Stomach (tissue), 9 donors: ENCODE results near the gene GRIK1. TPM values are rescaled to one million over a fixed set of nuclear protein-coding genes. Genes with fewer than 3 reads are reported as not detected.
A peak's percentile ranks its signal among the peaks of the same experiment; 100 is the strongest.

Experiments used
- DNase-seq, 2 donors: peaks; one replicate each; pipeline versions ENCODE4 v3.0.0 to v3.0.0-alpha.2; 2013 to 2019
- H3K27ac ChIP-seq, 5 donors: fragments of 200-600 bp in 4 of 5; sonication (generic) in 4 of 5; one replicate each; pipeline ENCODE4 v1.5.1; 2013 to 2019; ENCODE audit warnings: mild to moderate bottlenecking in 1 of 5, moderate library complexity in 1 of 5
- H3K27me3 ChIP-seq, 3 donors: fragments of 200-600 bp; sonication (generic); one replicate each; pipeline ENCODE4 v1.5.1; 2017 to 2019; ENCODE audit warnings: mixed run types in 1 of 3
- H3K36me3 ChIP-seq, 4 donors: fragments of 200-600 bp; sonication (generic); 1 replicate in 3 of 4; 2 replicates in 1 of 4; pipeline ENCODE4 v1.5.1; 2016 to 2019
- H3K4me1 ChIP-seq, 4 donors: fragments of 200-600 bp; sonication (generic); one replicate each; pipeline ENCODE4 v1.5.1; 2016 to 2019
- H3K4me3 ChIP-seq, 4 donors: fragments of 200-600 bp; sonication (generic) in 3 of 4; one replicate each; pipeline ENCODE4 v1.5.1; 2016 to 2019; ENCODE audit warnings: mild to moderate bottlenecking in 1 of 4
- H3K9me3 ChIP-seq, 4 donors: fragments of 200-600 bp; sonication (generic); one replicate each; pipeline ENCODE4 v1.5.1; 2016 to 2019
- EP300 ChIP-seq: sonication (generic); formaldehyde crosslinking; IDR thresholded peaks from one replicate; pipeline ENCODE4 v1.6.1; 2017; ENCODE audit warnings: antibody characterized with exemption
- POLR2A ChIP-seq, 4 donors: fragments of 450-650 bp; IDR thresholded peaks; one replicate each; pipeline ENCODE4 v1.6.1; 2016; ENCODE audit warnings: antibody characterized with exemption in 4 of 4, control low read depth in 2 of 4, mild to moderate bottlenecking in 1 of 4, moderate library complexity in 1 of 4
- POLR2AphosphoS5 ChIP-seq, 3 donors: sonication (generic); formaldehyde crosslinking; IDR thresholded peaks; one replicate each; pipeline ENCODE4 v1.6.1; 2016; ENCODE audit warnings: antibody characterized with exemption in 3 of 3
- WGBS, 5 donors: extraction: QIAGEN DNeasy Blood & Tissue Kit in 3 of 5; methylation state at CpG; one replicate each; pipeline versions ENCODE4 v1.1.5 to v1.1.7; 2013 to 2018; 5-methylcytosine and 5-hydroxymethylcytosine counted together
- intact Hi-C: fragments of 100-400 bp; cut with DNase I; formaldehyde crosslinking; loops from one replicate; pipeline ENCODE4 v1.15.1; 2023; ENCODE audit warnings: low total_unique reads
- polyA plus RNA-seq, 3 donors: library from polyadenylated mRNA; stranded (reverse); fragments of 200-250 nt; gene quantifications; one replicate each; pipeline ENCODE4 v1.2.3, GENCODE V29; 2013
- total RNA-seq, 5 donors: library from RNA; depleted of rRNA; stranded (reverse); fragments of >200 nt; gene quantifications; one replicate each; pipeline versions ENCODE4 v1.1.0 to v1.2.3, GENCODE V29; 2014 to 2016
- TF ChIP-seq, protein P1 (sequence below), 7 experiments: fragments of 450-650 bp in 4 of 7; fragments of 200-600 bp in 3 of 7; sonication (generic) in 3 of 7; IDR thresholded peaks; one replicate each; pipeline ENCODE4 v1.5.1; 2016 to 2019; ENCODE audit warnings: antibody characterized with exemption in 7 of 7, control low read depth in 2 of 7, mild to moderate bottlenecking in 1 of 7
- donor health status: healthy with polysubstance abuse.
- donor health status: Bipolar disorder and iron deficiency.
- donor health status: healthy.

GRIK1 gene
- total and polyA plus RNA-seq, 8 donors = 0.06 to 1.5 (median 0.66) TPM; not detected in 4

DNA sequence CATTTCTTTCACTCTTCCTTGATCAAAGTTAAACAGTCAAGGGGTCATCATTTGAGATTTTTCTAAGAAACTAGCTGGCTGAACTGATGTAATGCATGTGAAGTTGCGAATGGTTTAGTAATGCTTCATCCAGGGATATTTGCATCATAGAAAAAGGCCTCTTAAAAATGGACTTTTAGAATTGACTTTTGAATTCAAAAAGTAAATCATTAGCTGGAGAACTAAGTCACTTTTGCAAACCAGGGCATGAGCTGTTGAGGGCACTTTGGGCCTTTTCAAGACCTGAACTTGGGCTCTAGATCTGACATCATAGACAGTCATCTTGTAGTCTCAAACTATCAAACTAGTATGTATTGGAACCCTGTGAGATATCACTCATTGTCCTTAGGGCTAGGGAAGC lies 85.0 kb downstream of the GRIK1 start:
- H3K4me3 ChIP-seq = no peak overlapping the region
- WGBS, 5 donors = 82 to 97% (median 91%) methylated on average over 1 of the region's 1 CpG
- no peak overlapping the region for H3K27ac ChIP-seq
- intact Hi-C loops = no loop called here
- H3K4me1 ChIP-seq = no peaks in the 10 kb centered on the region
- no peaks in the 10 kb centered on the region for H3K27me3 ChIP-seq
- no peak for TF ChIP-seq EP300
- no peak for TF ChIP-seq POLR2A (IDR thresholded peaks at IDR 0.05)
- DNase-seq = no peak
- no peaks in the 10 kb centered on the region for H3K9me3 ChIP-seq
- no peaks in the 10 kb centered on the region for H3K36me3 ChIP-seq

DNA sequence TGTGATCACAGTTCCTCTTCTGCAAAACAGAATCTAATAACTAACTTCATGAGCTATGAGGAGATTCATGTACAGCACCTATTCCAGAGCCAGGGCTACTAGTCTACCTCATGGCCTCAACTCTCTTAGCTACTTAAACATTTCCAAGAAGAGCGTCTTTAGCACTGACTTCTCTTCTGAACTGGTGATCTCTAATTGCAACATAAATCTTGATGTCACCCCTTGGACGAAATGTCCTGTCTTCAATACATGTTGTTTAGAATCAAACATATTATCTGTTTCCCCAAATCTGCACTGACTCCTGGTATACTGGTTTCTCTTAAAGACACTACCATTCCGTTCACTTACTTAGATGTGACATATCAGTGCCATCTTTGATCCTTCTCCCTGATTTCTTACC lies 88.2 kb downstream of the GRIK1 start:
- intact Hi-C loops = no loop called here
- no peak overlapping the region for H3K4me3 ChIP-seq

DNA sequence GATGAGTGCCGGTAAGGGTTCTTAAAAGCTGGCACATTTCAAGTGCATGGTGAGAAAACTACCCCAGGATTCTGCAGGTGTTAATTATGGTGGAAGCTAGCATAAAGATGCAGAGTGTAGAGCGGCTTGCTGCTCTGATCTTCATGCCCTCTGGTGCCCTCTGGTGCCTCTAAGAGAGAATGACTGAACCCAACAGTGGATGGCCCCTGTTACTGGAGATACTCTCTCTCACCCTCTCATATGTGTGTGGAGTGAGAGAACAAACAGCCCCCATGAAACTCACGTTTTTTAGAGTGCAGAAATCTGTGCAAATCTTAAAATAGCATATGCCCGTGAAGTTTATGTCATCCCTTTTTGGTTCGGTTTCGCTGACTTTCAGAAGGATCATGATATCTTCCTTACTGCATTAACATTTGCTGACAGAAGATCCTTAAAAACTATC lies 90.0 kb downstream of the GRIK1 start:
- Histone ChIP-seq H3K9me3 (no peaks in the 10 kb centered on the region), H3K4me1 (no peaks in the 10 kb centered on the region), H3K36me3 (no peaks in the 10 kb centered on the region), H3K27me3 (no peaks in the 10 kb centered on the region), H3K4me3 (no peak overlapping the region), H3K27ac (no peak overlapping the region)
- peak; percentile 35 to 85 for DNase-seq
- TF ChIP-seq, protein P1, sequence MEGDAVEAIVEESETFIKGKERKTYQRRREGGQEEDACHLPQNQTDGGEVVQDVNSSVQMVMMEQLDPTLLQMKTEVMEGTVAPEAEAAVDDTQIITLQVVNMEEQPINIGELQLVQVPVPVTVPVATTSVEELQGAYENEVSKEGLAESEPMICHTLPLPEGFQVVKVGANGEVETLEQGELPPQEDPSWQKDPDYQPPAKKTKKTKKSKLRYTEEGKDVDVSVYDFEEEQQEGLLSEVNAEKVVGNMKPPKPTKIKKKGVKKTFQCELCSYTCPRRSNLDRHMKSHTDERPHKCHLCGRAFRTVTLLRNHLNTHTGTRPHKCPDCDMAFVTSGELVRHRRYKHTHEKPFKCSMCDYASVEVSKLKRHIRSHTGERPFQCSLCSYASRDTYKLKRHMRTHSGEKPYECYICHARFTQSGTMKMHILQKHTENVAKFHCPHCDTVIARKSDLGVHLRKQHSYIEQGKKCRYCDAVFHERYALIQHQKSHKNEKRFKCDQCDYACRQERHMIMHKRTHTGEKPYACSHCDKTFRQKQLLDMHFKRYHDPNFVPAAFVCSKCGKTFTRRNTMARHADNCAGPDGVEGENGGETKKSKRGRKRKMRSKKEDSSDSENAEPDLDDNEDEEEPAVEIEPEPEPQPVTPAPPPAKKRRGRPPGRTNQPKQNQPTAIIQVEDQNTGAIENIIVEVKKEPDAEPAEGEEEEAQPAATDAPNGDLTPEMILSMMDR (IDR thresholded peaks at IDR 0.05) = peak in 4 of 7 experiments; percentile 20 to 46 (median 42)
- TF ChIP-seq POLR2AphosphoS5 (IDR thresholded peaks at IDR 0.05) = no peak
- 35 to 40% (median 39%) methylated on average over 6 of the region's 6 CpGs for WGBS, 5 donors
- intact Hi-C loops = loop anchor here (10.0 kb wide), 1 partner anchor 375 kb away; no protein-coding TSS in a partner anchor

More for the DNA sequence above, 88.2 kb downstream of the GRIK1 start:
- Histone ChIP-seq H3K9me3 (no peaks in the 10 kb centered on the region), H3K27me3 (no peaks in the 10 kb centered on the region), H3K27ac (no peak overlapping the region), H3K4me1 (no peaks in the 10 kb centered on the region), H3K36me3 (no peaks in the 10 kb centered on the region)
- 57 to 86% (median 80%) methylated on average over 3 of the region's 3 CpGs for WGBS, 5 donors
- no peak for TF ChIP-seq POLR2AphosphoS5 (IDR thresholded peaks at IDR 0.05)
- TF ChIP-seq, protein P1 (IDR thresholded peaks at IDR 0.05) = no peak
- no peak for TF ChIP-seq POLR2A (IDR thresholded peaks at IDR 0.05)
- no peak for TF ChIP-seq EP300
- no peak for DNase-seq

DNA sequence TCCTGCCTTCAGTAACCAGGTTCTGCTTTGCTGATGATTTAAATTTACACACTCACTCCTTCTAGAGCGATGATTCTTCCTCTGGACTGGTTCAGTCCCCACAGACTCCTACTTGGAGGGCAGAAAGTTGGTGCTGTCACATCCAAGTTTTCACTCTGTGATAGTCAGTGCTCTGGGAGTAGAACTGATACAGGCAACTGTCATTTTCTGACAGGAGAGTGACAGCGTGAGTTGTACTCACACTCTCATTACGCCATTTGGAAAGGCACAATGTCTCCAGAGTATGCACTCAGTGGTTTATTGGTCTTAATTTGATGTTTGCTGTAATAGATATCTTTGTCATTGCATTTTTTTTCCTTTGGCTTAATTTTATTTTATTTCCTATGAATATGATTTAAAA lies 96.0 kb downstream of the GRIK1 start:
- WGBS, 5 donors = 89 to 98% (median 92%) methylated on average over 3 of the region's 3 CpGs
- Histone ChIP-seq H3K4me1 (no peaks in the 10 kb centered on the region), H3K27ac (no peak overlapping the region), H3K27me3 (no peaks in the 10 kb centered on the region), H3K9me3 (no peaks in the 10 kb centered on the region), H3K36me3 (no peaks in the 10 kb centered on the region), H3K4me3 (no peak overlapping the region)
- intact Hi-C loops = loop anchor here (10.0 kb wide), 1 partner anchor 369 kb away; no protein-coding TSS in a partner anchor
- no peak for DNase-seq
- no peak for TF ChIP-seq POLR2A (IDR thresholded peaks at IDR 0.05)
- TF ChIP-seq POLR2AphosphoS5 (IDR thresholded peaks at IDR 0.05) = no peak
- no peak for TF ChIP-seq EP300
- TF ChIP-seq, protein P1 (IDR thresholded peaks at IDR 0.05) = no peak

DNA sequence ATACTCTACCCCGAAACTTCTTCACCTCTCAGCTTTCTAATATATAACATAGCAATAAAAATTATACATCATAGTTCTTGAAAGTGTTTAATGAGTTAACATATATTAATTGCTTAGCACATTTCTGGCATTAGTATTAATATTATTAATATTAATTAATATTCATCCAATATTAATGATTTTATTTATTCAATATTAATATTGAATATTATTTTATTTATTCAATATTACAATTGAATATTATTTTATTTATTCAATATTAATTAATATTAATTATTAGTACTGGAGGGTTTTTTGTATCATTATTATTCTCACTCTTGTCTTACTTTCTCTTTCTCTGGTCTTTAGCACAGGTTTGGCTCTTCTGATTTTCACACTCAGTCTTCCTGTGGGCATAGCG lies 105.2 kb downstream of the GRIK1 start:
- no peak for TF ChIP-seq EP300
- TF ChIP-seq POLR2AphosphoS5 (IDR thresholded peaks at IDR 0.05) = no peak
- TF ChIP-seq, protein P1 (IDR thresholded peaks at IDR 0.05) = no peak
- TF ChIP-seq POLR2A (IDR thresholded peaks at IDR 0.05) = no peak
- no peak overlapping the region for H3K4me3 ChIP-seq
- no peak overlapping the region for H3K27ac ChIP-seq
- WGBS, 5 donors = 43 to 92% (median 89%) methylated on average over 2 of the region's 2 CpGs
- H3K4me1 ChIP-seq = no peaks in the 10 kb centered on the region
- no peak for DNase-seq
- intact Hi-C loops = no loop called here
- H3K27me3 ChIP-seq = no peaks in the 10 kb centered on the region
- peaks cover 3 to 12% (median 9%) of the 10 kb centered on the region in 4 donors for H3K9me3 ChIP-seq
- no peaks in the 10 kb centered on the region for H3K36me3 ChIP-seq
